HG03457 (cell line): ENCODE data around the gene SCART1.
"Not testable (repeated sequence)": the region's sequence is repeated elsewhere in the genome, so short reads cannot be mapped to it uniquely, and the experiment has no call there.

Source experiments
- ATAC-seq: cut with Tn5 transposase; IDR thresholded peaks from one replicate; pipeline ENCODE4 v1.9.1; 2021; ENCODE audit warnings: moderate number of reproducible peaks; ENCODE audit not compliant: unreplicated experiment

Gene SCART1

GRCh38 chr10:133453516-133454203 is at the start of gene SCART1:
Gene SCART1 (plus strand): TSS chr10:133453945. CDS start chr10:133453998, 53 bp downstream.
- no peak for ATAC-seq

- ATAC-seq = no peak
Measured at GRCh38 chr10:133405272-133405671, 48.5 kb upstream of the SCART1 start.

- no peak for ATAC-seq
Measured at GRCh38 chr10:133405844-133406527, 47.8 kb upstream of the SCART1 start.

- no peak for ATAC-seq
Measured at GRCh38 chr10:133411523-133412380, 42.0 kb upstream of the SCART1 start.

GRCh38 chr10:133412381-133412711 is 41.4 kb upstream of the SCART1 start:
- no peak for ATAC-seq

GRCh38 chr10:133414401-133414800 is 39.3 kb upstream of the SCART1 start:
- not testable (repeated sequence) for ATAC-seq

- ATAC-seq = no peak
Measured at GRCh38 chr10:133415752-133416151, 38.0 kb upstream of the SCART1 start.

GRCh38 chr10:133418289-133418993 is 35.3 kb upstream of the SCART1 start:
- ATAC-seq = no peak

- ATAC-seq = no peak
Measured at GRCh38 chr10:133419211-133419950, 34.4 kb upstream of the SCART1 start.

GRCh38 chr10:133420028-133420427 is 33.7 kb upstream of the SCART1 start:
- ATAC-seq = no peak

- ATAC-seq = no peak
Measured at GRCh38 chr10:133420579-133420978, 33.2 kb upstream of the SCART1 start.

- ATAC-seq = no peak
Measured at GRCh38 chr10:133421336-133422222, 32.2 kb upstream of the SCART1 start.

- ATAC-seq = no peak
Measured at GRCh38 chr10:133422223-133422806, 31.4 kb upstream of the SCART1 start.

- no peak for ATAC-seq
Measured at GRCh38 chr10:133422807-133423771, 30.7 kb upstream of the SCART1 start.

GRCh38 chr10:133424102-133424501 is 29.6 kb upstream of the SCART1 start:
- ATAC-seq = not testable (repeated sequence)

- ATAC-seq = not testable (repeated sequence)
Measured at GRCh38 chr10:133424601-133425000, 29.1 kb upstream of the SCART1 start, which contains the start of gene SPRN. Gene SPRN (minus strand): TSS chr10:133424625. CDS start chr10:133423681, 944 bp downstream.

GRCh38 chr10:133429571-133429970 is 24.2 kb upstream of the SCART1 start:
- ATAC-seq = not testable (repeated sequence)
